ENCODE results near the gene LRP2.

LRP2 gene

GRCh38 chr2:169391236-169391635 lies 28.9 kb upstream of the LRP2 start:
- no peaks in the 10 kb centered on the region for H3K27me3 ChIP-seq (replicated peaks; ENCODE audit: control insufficient read depth, insufficient read depth, low read length)
- H3K36me3 ChIP-seq (ENCODE audit: control insufficient read depth, insufficient read depth, low read length): no peaks in the 10 kb centered on the region
- DNase-seq (ENCODE audit: extremely low read depth, insufficient read length): no peak
- TF ChIP-seq CTCF (IDR thresholded peaks at IDR 0.05; ENCODE audit: insufficient read depth, low read length, poor library complexity, severe bottlenecking): no peak
- no peak overlapping the region for H3K4me3 ChIP-seq (replicated peaks; ENCODE audit: low read depth, low read length)

GRCh38 chr2:169388161-169388560 lies 25.8 kb upstream of the LRP2 start:
- no peak for DNase-seq (ENCODE audit: extremely low read depth, insufficient read length)
- TF ChIP-seq CTCF (IDR thresholded peaks at IDR 0.05; ENCODE audit: insufficient read depth, low read length, poor library complexity, severe bottlenecking): no peak
- Histone ChIP-seq H3K27me3 (replicated peaks; ENCODE audit: control insufficient read depth, insufficient read depth, low read length) (no peaks in the 10 kb centered on the region), H3K36me3 (ENCODE audit: control insufficient read depth, insufficient read depth, low read length) (no peaks in the 10 kb centered on the region), H3K4me3 (replicated peaks; ENCODE audit: low read depth, low read length) (no peak overlapping the region)

- no peak for DNase-seq (ENCODE audit: extremely low read depth, insufficient read length)
- no peak for TF ChIP-seq CTCF (IDR thresholded peaks at IDR 0.05; ENCODE audit: insufficient read depth, low read length, poor library complexity, severe bottlenecking)
- no peaks in the 10 kb centered on the region for H3K36me3 ChIP-seq (ENCODE audit: control insufficient read depth, insufficient read depth, low read length)
- no peak overlapping the region for H3K4me3 ChIP-seq (replicated peaks; ENCODE audit: low read depth, low read length)
- H3K27me3 ChIP-seq (replicated peaks; ENCODE audit: control insufficient read depth, insufficient read depth, low read length): no peaks in the 10 kb centered on the region
These were observed 24.4 kb upstream of the LRP2 start for GRCh38 chr2:169386722-169387121.

GRCh38 chr2:169384816-169385215 lies 22.5 kb upstream of the LRP2 start:
- no peak for DNase-seq (ENCODE audit: extremely low read depth, insufficient read length)
- TF ChIP-seq CTCF (IDR thresholded peaks at IDR 0.05; ENCODE audit: insufficient read depth, low read length, poor library complexity, severe bottlenecking): no peak
- Histone ChIP-seq H3K36me3 (ENCODE audit: control insufficient read depth, insufficient read depth, low read length) (no peaks in the 10 kb centered on the region), H3K4me3 (replicated peaks; ENCODE audit: low read depth, low read length) (no peak overlapping the region), H3K27me3 (replicated peaks; ENCODE audit: control insufficient read depth, insufficient read depth, low read length) (no peaks in the 10 kb centered on the region)

- Histone ChIP-seq H3K4me3 (replicated peaks; ENCODE audit: low read depth, low read length) (no peak overlapping the region), H3K36me3 (ENCODE audit: control insufficient read depth, insufficient read depth, low read length) (no peaks in the 10 kb centered on the region), H3K27me3 (replicated peaks; ENCODE audit: control insufficient read depth, insufficient read depth, low read length) (no peaks in the 10 kb centered on the region)
- DNase-seq (ENCODE audit: extremely low read depth, insufficient read length): no peak
- no peak for TF ChIP-seq CTCF (IDR thresholded peaks at IDR 0.05; ENCODE audit: insufficient read depth, low read length, poor library complexity, severe bottlenecking)
These were observed 10.2 kb upstream of the LRP2 start for GRCh38 chr2:169372561-169372960.

- Histone ChIP-seq H3K4me3 (replicated peaks; ENCODE audit: low read depth, low read length) (no peak overlapping the region), H3K36me3 (ENCODE audit: control insufficient read depth, insufficient read depth, low read length) (no peaks in the 10 kb centered on the region), H3K27me3 (replicated peaks; ENCODE audit: control insufficient read depth, insufficient read depth, low read length) (no peaks in the 10 kb centered on the region; the same call in 1 of the 2 replicates)
- DNase-seq (ENCODE audit: extremely low read depth, insufficient read length): no peak
- TF ChIP-seq CTCF (IDR thresholded peaks at IDR 0.05; ENCODE audit: insufficient read depth, low read length, poor library complexity, severe bottlenecking): no peak
These were observed 3.7 kb upstream of the LRP2 start for GRCh38 chr2:169366066-169366465.

All from GM06990 (cell line).